Vagina (tissue), 2 donors: ENCODE results near the gene PDHX. TPM values are rescaled to one million over a fixed set of nuclear protein-coding genes. Genes with fewer than 3 reads are reported as not detected.

Source experiments
- DNase-seq, 2 donors: peaks; one replicate each; pipeline ENCODE4 v3.0.0-alpha.2; 2017; ENCODE audit errors: extremely low spot score in 2 of 2
- H3K27ac ChIP-seq: fragments of 200-600 bp; sonication (generic); one replicate; pipeline ENCODE4 v1.5.1; 2019
- H3K27me3 ChIP-seq: fragments of 200-600 bp; sonication (generic); one replicate; pipeline ENCODE4 v1.5.1; 2019
- H3K36me3 ChIP-seq, 2 donors: fragments of 200-600 bp; sonication (generic); one replicate each; pipeline ENCODE4 v1.5.1; 2017 to 2019
- H3K4me1 ChIP-seq: fragments of 200-600 bp; sonication (generic); one replicate; pipeline ENCODE4 v1.5.1; 2019
- H3K4me3 ChIP-seq, 2 donors: fragments of 200-600 bp; sonication (generic); 1 replicate in 1 of 2; 2 replicates in 1 of 2; pipeline ENCODE4 v1.5.1; 2016 to 2019
- H3K9me3 ChIP-seq: fragments of 200-600 bp; sonication (generic); one replicate; pipeline ENCODE4 v1.5.1; 2019
- CTCF ChIP-seq, 3 experiments: fragments of 450-650 bp in 2 of 3; fragments of 200-600 bp in 1 of 3; sonication (generic) in 1 of 3; IDR thresholded peaks; one replicate each; pipeline ENCODE4 v1.5.1; 2017 to 2019; ENCODE audit warnings: antibody characterized with exemption in 3 of 3, mild to moderate bottlenecking in 2 of 3, moderate library complexity in 2 of 3
- POLR2A ChIP-seq, 2 donors: fragments of 450-650 bp; IDR thresholded peaks; one replicate each; pipeline ENCODE4 v1.6.1; 2017; ENCODE audit warnings: antibody characterized with exemption in 2 of 2, mild to moderate bottlenecking in 2 of 2, moderate library complexity in 2 of 2
- POLR2AphosphoS5 ChIP-seq, 2 donors: sonication (generic); formaldehyde crosslinking; IDR thresholded peaks; one replicate each; pipeline ENCODE4 v1.9.0; 2017; ENCODE audit warnings: antibody characterized with exemption in 2 of 2, mild to moderate bottlenecking in 2 of 2, low read depth in 1 of 2; ENCODE audit not compliant: insufficient read depth in 1 of 2
- intact Hi-C: fragments of 100-400 bp; cut with DNase I; formaldehyde crosslinking; loops from one replicate; pipeline ENCODE4 v1.15.1; 2023
- total RNA-seq: library from RNA; depleted of rRNA; stranded (reverse); fragments of >200 nt; gene quantifications from one replicate; pipeline ENCODE4 v1.2.3, GENCODE V29; 2016

PDHX gene
- total RNA-seq, 1 donor from 2014 or later, result 15.0 TPM

GRCh38 chr11:35034401-35034800, 118.0 kb downstream of the PDHX start:
- no peaks in the 10 kb centered on the region for H3K9me3 ChIP-seq
- DNase-seq, result no peak
- H3K27me3 ChIP-seq, result no peaks in the 10 kb centered on the region
- TF ChIP-seq POLR2A (IDR thresholded peaks at IDR 0.05) (no peak), CTCF (IDR thresholded peaks at IDR 0.05) (no peak), POLR2AphosphoS5 (IDR thresholded peaks at IDR 0.05; ENCODE audit: insufficient read depth in 1 of 2, low read depth in 1 of 2) (no peak)
- H3K36me3 ChIP-seq, result no peaks in the 10 kb centered on the region
- peaks cover 20% of the 10 kb centered on the region for H3K4me1 ChIP-seq
- no peak overlapping the region for H3K27ac ChIP-seq
- intact Hi-C loops, result no loop called here
- no peak overlapping the region for H3K4me3 ChIP-seq

GRCh38 chr11:35035894-35036408, 119.5 kb downstream of the PDHX start:
- H3K4me3 ChIP-seq, result no peak overlapping the region
- intact Hi-C loops, result no loop called here
- no peaks in the 10 kb centered on the region for H3K9me3 ChIP-seq
- no peaks in the 10 kb centered on the region for H3K27me3 ChIP-seq
- peaks cover 6% of the 10 kb centered on the region for H3K4me1 ChIP-seq
- TF ChIP-seq POLR2AphosphoS5 (IDR thresholded peaks at IDR 0.05; ENCODE audit: insufficient read depth in 1 of 2, low read depth in 1 of 2) (no peak), CTCF (IDR thresholded peaks at IDR 0.05) (no peak), POLR2A (IDR thresholded peaks at IDR 0.05) (no peak)
- no peak for DNase-seq
- H3K27ac ChIP-seq, result no peak overlapping the region
- no peaks in the 10 kb centered on the region for H3K36me3 ChIP-seq

GRCh38 chr11:35036639-35037038, 120.2 kb downstream of the PDHX start:
- no peak overlapping the region for H3K27ac ChIP-seq
- intact Hi-C loops, result no loop called here
- H3K4me1 ChIP-seq, result no peaks in the 10 kb centered on the region
- DNase-seq, result no peak
- no peaks in the 10 kb centered on the region for H3K27me3 ChIP-seq
- TF ChIP-seq CTCF (IDR thresholded peaks at IDR 0.05) (no peak), POLR2AphosphoS5 (IDR thresholded peaks at IDR 0.05; ENCODE audit: insufficient read depth in 1 of 2, low read depth in 1 of 2) (no peak), POLR2A (IDR thresholded peaks at IDR 0.05) (no peak)
- H3K9me3 ChIP-seq, result no peaks in the 10 kb centered on the region
- no peaks in the 10 kb centered on the region for H3K36me3 ChIP-seq
- no peak overlapping the region for H3K4me3 ChIP-seq

DNA sequence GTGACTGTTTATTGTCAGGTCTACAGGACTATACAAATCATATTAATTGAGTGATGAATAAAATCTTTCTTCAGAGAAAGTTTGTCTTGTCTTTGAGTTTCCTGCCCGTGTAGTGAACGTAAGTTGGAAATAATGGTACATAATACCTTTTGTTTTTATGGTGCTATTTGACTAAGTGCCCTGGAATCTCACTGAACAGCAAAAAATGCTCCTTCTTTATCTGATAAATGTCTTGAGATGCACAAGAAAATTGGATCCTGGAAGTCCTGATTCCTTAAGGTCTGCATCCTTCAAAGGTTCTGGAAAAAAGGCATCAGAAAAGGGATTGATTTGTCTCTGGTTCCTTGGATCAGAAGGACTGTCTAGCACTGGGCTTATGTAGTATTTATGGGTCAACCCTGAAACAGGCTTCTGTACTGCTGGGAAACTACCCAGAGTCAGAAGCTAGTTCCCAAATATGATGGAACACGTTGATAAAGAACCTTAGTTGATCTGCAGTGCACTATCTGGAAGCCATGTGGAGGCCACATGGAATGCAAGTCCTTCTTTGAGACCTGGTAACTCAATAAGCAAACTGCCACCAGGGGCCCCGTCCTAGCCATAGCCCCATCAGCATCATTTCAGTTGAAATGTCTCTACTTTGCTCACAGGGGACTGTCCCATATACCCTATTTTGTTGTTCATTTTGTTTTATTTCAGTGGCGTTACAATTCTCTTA, 122.0 kb downstream of the PDHX start:
- intact Hi-C loops, result no loop called here
- TF ChIP-seq POLR2A (IDR thresholded peaks at IDR 0.05), result no peak
- TF ChIP-seq POLR2AphosphoS5 (IDR thresholded peaks at IDR 0.05; ENCODE audit: insufficient read depth in 1 of 2, low read depth in 1 of 2), result no peak
- TF ChIP-seq CTCF (IDR thresholded peaks at IDR 0.05), result no peak

GRCh38 chr11:35039076-35039475, 122.7 kb downstream of the PDHX start:
- Histone ChIP-seq H3K27ac (no peak overlapping the region), H3K9me3 (no peaks in the 10 kb centered on the region), H3K4me3 (no peak overlapping the region), H3K27me3 (no peaks in the 10 kb centered on the region), H3K4me1 (no peaks in the 10 kb centered on the region), H3K36me3 (no peaks in the 10 kb centered on the region)
- TF ChIP-seq CTCF (IDR thresholded peaks at IDR 0.05) (no peak), POLR2AphosphoS5 (IDR thresholded peaks at IDR 0.05; ENCODE audit: insufficient read depth in 1 of 2, low read depth in 1 of 2) (no peak), POLR2A (IDR thresholded peaks at IDR 0.05) (no peak)
- intact Hi-C loops, result no loop called here
- DNase-seq, result no peak

More for the DNA sequence above, 122.0 kb downstream of the PDHX start:
- H3K9me3 ChIP-seq, result no peaks in the 10 kb centered on the region
- H3K4me1 ChIP-seq, result no peaks in the 10 kb centered on the region
- H3K27me3 ChIP-seq, result no peaks in the 10 kb centered on the region
- no peak overlapping the region for H3K27ac ChIP-seq
- no peaks in the 10 kb centered on the region for H3K36me3 ChIP-seq
- no peak for DNase-seq
- H3K4me3 ChIP-seq, result no peak overlapping the region
